Lung (tissue), 12 donors: ENCODE results near the gene SEMA5A. TPM values are rescaled to one million over a fixed set of nuclear protein-coding genes. Genes with fewer than 3 reads are reported as not detected.

ENCODE experiments used
- ATAC-seq: fragments of 200-7000 bp; cut with Tn5 transposase; one replicate; pipeline ENCODE4 v1.9.1; 2020; ENCODE audit warnings: moderate number of reproducible peaks; ENCODE audit not compliant: insufficient read depth, low FRiP score
- DNase-seq, 3 donors: peaks; one replicate each; pipeline ENCODE4 v3.0.0-alpha.2; 2013 to 2017
- H3K27ac ChIP-seq, 2 donors: one replicate each; pipeline ENCODE4 v1.5.1; 2013; ENCODE audit warnings: mild to moderate bottlenecking in 2 of 2, moderate library complexity in 2 of 2, control low read depth in 1 of 2, inconsistent platforms in 1 of 2, low read depth in 1 of 2, low read length in 1 of 2
- H3K27me3 ChIP-seq, 3 donors: one replicate each; pipeline ENCODE4 v1.5.1; 2013; ENCODE audit warnings: low read length in 2 of 3; ENCODE audit not compliant: control insufficient read depth in 3 of 3, insufficient read depth in 3 of 3
- H3K36me3 ChIP-seq, 4 donors: one replicate each; pipeline ENCODE4 v1.5.1; 2013; ENCODE audit warnings: low read length in 4 of 4, mild to moderate bottlenecking in 1 of 4, moderate library complexity in 1 of 4; ENCODE audit not compliant: control insufficient read depth in 4 of 4, insufficient read depth in 4 of 4
- H3K4me1 ChIP-seq, 5 donors: one replicate each; pipeline ENCODE4 v1.5.1; 2013; ENCODE audit warnings: low read length in 5 of 5, mild to moderate bottlenecking in 2 of 5, moderate library complexity in 1 of 5; ENCODE audit not compliant: control insufficient read depth in 5 of 5, insufficient read depth in 5 of 5
- H3K4me3 ChIP-seq: one replicate; pipeline ENCODE4 v1.5.1; 2013; ENCODE audit warnings: mild to moderate bottlenecking, control low read depth, moderate library complexity
- H3K9ac ChIP-seq, 2 donors: one replicate each; pipeline ENCODE4 v1.5.1; 2013; ENCODE audit warnings: low read length in 2 of 2, control low read depth in 1 of 2; ENCODE audit not compliant: insufficient read depth in 1 of 2
- H3K9me3 ChIP-seq, 4 donors: one replicate each; pipeline ENCODE4 v1.5.1; 2013; ENCODE audit warnings: low read length in 3 of 4, mild to moderate bottlenecking in 1 of 4, moderate library complexity in 1 of 4; ENCODE audit not compliant: control insufficient read depth in 4 of 4, insufficient read depth in 3 of 4
- WGBS, 2 donors: extraction: QIAGEN DNeasy Blood & Tissue Kit; methylation state at CpG; one replicate each; pipeline ENCODE4 v1.1.7; 2013; 5-methylcytosine and 5-hydroxymethylcytosine counted together
- polyA plus RNA-seq, 2 donors: library from polyadenylated mRNA; stranded (reverse); fragments of 200-250 nt; gene quantifications; one replicate each; pipeline ENCODE4 v1.2.1, GENCODE V29; 2013
- total RNA-seq, 2 donors: library from RNA; depleted of rRNA in 1 of 2; stranded (reverse); fragments of >200 nt in 1 of 2; gene quantifications; one replicate each; pipeline ENCODE4 v1.2.1, GENCODE V29; 2014 to 2021
- TF ChIP-seq, protein P1 (sequence below): IDR thresholded peaks from 2 replicates; pipeline ENCODE4 v1.5.1; 2012; ENCODE audit warnings: mild to moderate bottlenecking; ENCODE audit errors: control extremely low read depth, extremely low read depth
- donor health status: control.
- donor health status: control.
- donor health status: Bipolar disorder and iron deficiency.
- donor health status: healthy.
- donor health status: DM: yes; HTN: yes; CAD: no.

SEMA5A gene
- total and polyA plus RNA-seq, 4 donors, result 3.1 to 44.9 (median 13.7) TPM

DNA sequence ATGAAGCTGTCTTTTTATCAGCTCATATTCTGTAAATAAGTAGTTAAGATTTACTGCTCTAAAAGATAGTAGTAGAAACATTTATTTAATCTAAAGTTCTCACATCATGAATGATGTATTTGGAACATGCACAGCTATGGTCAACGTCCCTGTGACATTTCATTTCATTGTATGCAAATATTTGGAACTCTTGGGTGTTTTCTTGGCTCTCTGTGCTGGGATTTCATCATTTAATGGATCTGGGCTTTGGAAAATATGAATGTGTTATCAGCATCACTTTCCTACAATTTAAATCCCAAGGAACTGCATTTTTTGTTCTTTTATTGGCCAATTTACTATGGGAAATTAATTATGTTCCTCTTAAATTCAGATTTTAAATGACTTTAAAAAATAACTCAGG, 462.9 kb downstream of the SEMA5A start:
- 28 to 42% methylated on average over 1 of the region's 1 CpG for WGBS, 2 donors
- ATAC-seq (no peak), DNase-seq (peak; percentile 32 to 95 (median 94))
- H3K4me1 ChIP-seq, result peaks cover 0 to 28% (median 5%) of the 10 kb centered on the region in 5 donors
- no peak overlapping the region for H3K9ac ChIP-seq
- no peaks in the 10 kb centered on the region for H3K27me3 ChIP-seq
- no peak overlapping the region for H3K4me3 ChIP-seq
- no peak overlapping the region for H3K27ac ChIP-seq
- TF ChIP-seq, protein P1, sequence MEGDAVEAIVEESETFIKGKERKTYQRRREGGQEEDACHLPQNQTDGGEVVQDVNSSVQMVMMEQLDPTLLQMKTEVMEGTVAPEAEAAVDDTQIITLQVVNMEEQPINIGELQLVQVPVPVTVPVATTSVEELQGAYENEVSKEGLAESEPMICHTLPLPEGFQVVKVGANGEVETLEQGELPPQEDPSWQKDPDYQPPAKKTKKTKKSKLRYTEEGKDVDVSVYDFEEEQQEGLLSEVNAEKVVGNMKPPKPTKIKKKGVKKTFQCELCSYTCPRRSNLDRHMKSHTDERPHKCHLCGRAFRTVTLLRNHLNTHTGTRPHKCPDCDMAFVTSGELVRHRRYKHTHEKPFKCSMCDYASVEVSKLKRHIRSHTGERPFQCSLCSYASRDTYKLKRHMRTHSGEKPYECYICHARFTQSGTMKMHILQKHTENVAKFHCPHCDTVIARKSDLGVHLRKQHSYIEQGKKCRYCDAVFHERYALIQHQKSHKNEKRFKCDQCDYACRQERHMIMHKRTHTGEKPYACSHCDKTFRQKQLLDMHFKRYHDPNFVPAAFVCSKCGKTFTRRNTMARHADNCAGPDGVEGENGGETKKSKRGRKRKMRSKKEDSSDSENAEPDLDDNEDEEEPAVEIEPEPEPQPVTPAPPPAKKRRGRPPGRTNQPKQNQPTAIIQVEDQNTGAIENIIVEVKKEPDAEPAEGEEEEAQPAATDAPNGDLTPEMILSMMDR, result no peak
- H3K36me3 ChIP-seq, result no peaks in the 10 kb centered on the region
- no peaks in the 10 kb centered on the region for H3K9me3 ChIP-seq

DNA sequence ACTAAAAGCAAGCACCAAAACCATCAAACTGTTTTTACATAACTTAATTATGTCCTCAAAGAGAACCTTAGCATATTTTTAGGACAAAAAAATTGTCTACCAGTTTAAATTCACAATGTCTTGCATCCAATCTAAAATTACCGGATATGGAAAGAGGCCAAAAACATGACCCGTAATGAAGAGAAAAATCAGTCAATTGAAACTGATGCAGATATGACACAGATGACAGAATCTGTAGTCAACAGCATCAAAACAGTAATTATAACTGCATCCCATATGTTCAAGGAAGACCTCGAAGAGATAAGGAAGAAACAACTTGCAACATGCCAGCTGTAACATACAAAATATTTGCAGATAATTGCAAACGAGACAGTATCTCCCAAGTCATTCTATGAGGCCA, 473.2 kb downstream of the SEMA5A start:
- H3K27ac ChIP-seq, result no peak overlapping the region
- 61 to 63% methylated on average over 4 of the region's 4 CpGs for WGBS, 2 donors
- H3K4me3 ChIP-seq, result no peak overlapping the region
- H3K9ac ChIP-seq, result no peak overlapping the region
- no peaks in the 10 kb centered on the region for H3K36me3 ChIP-seq
- peaks cover 0 to 6% (median 0%) of the 10 kb centered on the region in 4 donors for H3K9me3 ChIP-seq
- ATAC-seq (no peak), DNase-seq (peak in 2 of 3 donors; percentile 42 to 75)
- TF ChIP-seq, protein P1, result no peak
- no peaks in the 10 kb centered on the region for H3K27me3 ChIP-seq
- peaks cover 0 to 18% (median 3%) of the 10 kb centered on the region in 5 donors for H3K4me1 ChIP-seq

DNA sequence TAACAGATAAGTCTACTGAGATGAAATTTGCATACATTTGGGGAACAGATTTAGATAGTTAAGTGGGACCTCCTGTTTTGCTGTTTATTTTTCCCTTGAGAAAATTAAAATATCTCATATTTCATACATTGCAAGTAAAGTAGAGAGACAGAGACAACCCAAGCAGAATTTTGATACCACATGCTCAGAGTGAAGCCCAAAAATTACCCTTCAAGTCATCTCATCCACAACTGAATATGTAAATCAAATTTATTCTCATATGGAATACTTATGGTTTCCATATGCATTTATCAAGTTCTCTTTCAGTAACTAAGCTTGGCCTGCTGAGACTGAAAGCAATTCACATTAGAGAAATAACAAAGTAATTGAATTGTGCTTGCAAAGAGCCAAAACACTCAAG, 474.4 kb downstream of the SEMA5A start:
- Histone ChIP-seq H3K4me3 (no peak overlapping the region), H3K4me1 (peaks cover 0 to 11% (median 0%) of the 10 kb centered on the region in 5 donors), H3K9me3 (peaks cover 0 to 6% (median 0%) of the 10 kb centered on the region in 4 donors), H3K27ac (no peak overlapping the region), H3K36me3 (no peaks in the 10 kb centered on the region), H3K9ac (no peak overlapping the region), H3K27me3 (no peaks in the 10 kb centered on the region)
- TF ChIP-seq, protein P1, result no peak
- DNase-seq (no peak), ATAC-seq (no peak)

DNA sequence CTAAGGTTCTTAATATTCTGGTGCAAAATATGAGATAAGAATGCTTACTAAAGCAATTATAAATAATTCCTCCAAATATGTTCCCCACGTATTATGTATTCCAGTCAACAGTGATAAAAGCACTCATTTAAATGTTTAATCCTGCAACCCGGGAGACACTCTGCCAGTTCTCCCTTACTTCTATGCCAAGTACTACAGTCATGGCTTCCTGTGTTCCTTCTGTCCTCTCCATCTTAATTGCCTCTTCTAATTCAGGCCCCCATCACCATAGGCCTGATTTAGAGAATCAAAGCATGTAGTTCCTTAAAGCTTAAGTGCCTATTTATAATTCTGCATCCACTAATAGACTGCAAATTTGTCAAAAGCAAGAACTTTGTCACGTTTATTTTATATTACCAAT, 474.8 kb downstream of the SEMA5A start:
- TF ChIP-seq, protein P1, result no peak
- no peaks in the 10 kb centered on the region for H3K36me3 ChIP-seq
- ATAC-seq (no peak), DNase-seq (peak in 1 of 3 donors; percentile 32)
- WGBS, 2 donors, result 63 to 78% methylated on average over 3 of the region's 3 CpGs
- peaks cover 0 to 9% (median 0%) of the 10 kb centered on the region in 5 donors for H3K4me1 ChIP-seq
- H3K9ac ChIP-seq, result no peak overlapping the region
- no peaks in the 10 kb centered on the region for H3K27me3 ChIP-seq
- H3K9me3 ChIP-seq, result peaks cover 0 to 6% (median 0%) of the 10 kb centered on the region in 4 donors
- no peak overlapping the region for H3K27ac ChIP-seq
- no peak overlapping the region for H3K4me3 ChIP-seq
